DND-41 (cell line): ENCODE results near the gene CALCR.

Experiments used
- EZH2 ChIP-seq: IDR thresholded peaks from 3 replicates; pipeline ENCODE4 v1.6.1; 2012; ENCODE audit warnings: borderline replicate concordance, low read depth, mild to moderate bottlenecking, moderate library complexity, low read length, inconsistent platforms; ENCODE audit not compliant: severe bottlenecking
- TF ChIP-seq, protein P1 (sequence below): IDR thresholded peaks from 2 replicates; pipeline ENCODE4 v1.5.1; 2012; ENCODE audit warnings: borderline replicate concordance, low read length, moderate library complexity, mild to moderate bottlenecking; ENCODE audit not compliant: poor library complexity, severe bottlenecking; ENCODE audit errors: extremely low read depth

DNA sequence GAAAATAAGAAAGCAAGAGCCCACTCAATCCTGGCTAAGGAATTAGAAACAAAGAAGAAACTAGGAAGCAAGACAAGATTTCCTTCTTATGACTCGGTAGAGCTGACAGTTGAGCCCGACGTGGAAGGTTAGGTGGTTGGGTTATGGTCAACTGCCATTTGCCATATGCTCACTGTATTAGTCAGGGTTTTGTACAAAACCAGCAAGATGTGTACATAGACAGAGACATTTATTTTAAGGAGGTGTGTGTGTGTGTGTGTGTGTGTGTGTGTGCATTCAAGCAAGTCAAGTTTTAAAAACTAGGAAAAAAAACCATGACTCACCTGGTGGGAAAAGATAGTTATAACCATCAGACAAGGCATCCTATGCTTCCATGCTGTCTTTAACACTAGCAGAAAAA, 183.9 kb downstream of the CALCR start:
- TF ChIP-seq, protein P1, sequence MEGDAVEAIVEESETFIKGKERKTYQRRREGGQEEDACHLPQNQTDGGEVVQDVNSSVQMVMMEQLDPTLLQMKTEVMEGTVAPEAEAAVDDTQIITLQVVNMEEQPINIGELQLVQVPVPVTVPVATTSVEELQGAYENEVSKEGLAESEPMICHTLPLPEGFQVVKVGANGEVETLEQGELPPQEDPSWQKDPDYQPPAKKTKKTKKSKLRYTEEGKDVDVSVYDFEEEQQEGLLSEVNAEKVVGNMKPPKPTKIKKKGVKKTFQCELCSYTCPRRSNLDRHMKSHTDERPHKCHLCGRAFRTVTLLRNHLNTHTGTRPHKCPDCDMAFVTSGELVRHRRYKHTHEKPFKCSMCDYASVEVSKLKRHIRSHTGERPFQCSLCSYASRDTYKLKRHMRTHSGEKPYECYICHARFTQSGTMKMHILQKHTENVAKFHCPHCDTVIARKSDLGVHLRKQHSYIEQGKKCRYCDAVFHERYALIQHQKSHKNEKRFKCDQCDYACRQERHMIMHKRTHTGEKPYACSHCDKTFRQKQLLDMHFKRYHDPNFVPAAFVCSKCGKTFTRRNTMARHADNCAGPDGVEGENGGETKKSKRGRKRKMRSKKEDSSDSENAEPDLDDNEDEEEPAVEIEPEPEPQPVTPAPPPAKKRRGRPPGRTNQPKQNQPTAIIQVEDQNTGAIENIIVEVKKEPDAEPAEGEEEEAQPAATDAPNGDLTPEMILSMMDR: no peak
- no peak for TF ChIP-seq EZH2
